OCI-LY1 (cell line): Measurements from ENCODE around the gene ITGAV.

Source experiments
- H2AFZ ChIP-seq: fragments of 200-600 bp; sonication (generic), shearing (Covaris generic); 2 replicates; pipeline ENCODE4 v1.6.0; 2014; ENCODE audit warnings: antibody characterized with exemption, mild to moderate bottlenecking, low read length
- H3F3A ChIP-seq: fragments of 200-600 bp; sonication (generic), shearing (Covaris generic); 2 replicates; pipeline ENCODE4 v1.6.0; 2014; ENCODE audit warnings: mild to moderate bottlenecking, antibody characterized with exemption, low read length, moderate library complexity; ENCODE audit not compliant: insufficient read depth
- H3K27ac ChIP-seq: fragments of 200-600 bp; sonication (generic); 2 replicates; pipeline ENCODE4 v1.5.1; 2014; ENCODE audit warnings: low read length, mixed run types, mild to moderate bottlenecking, low read depth; ENCODE audit not compliant: poor library complexity, severe bottlenecking
- H3K27me3 ChIP-seq: fragments of 200-600 bp; sonication (generic); 2 replicates; pipeline ENCODE4 v1.6.0; 2014; ENCODE audit warnings: antibody characterized with exemption, mild to moderate bottlenecking, low read length, moderate library complexity; ENCODE audit not compliant: insufficient read depth
- H3K36me3 ChIP-seq: fragments of 200-600 bp; sonication (generic); 2 replicates; pipeline ENCODE4 v1.6.1; 2014; ENCODE audit warnings: mild to moderate bottlenecking, antibody characterized with exemption, low read length, moderate library complexity, mixed read lengths; ENCODE audit not compliant: insufficient read depth
- H3K4me1 ChIP-seq: fragments of 200-600 bp; sonication (generic); 2 replicates; pipeline ENCODE4 v1.5.1; 2014; ENCODE audit warnings: mild to moderate bottlenecking, low read length, moderate library complexity; ENCODE audit not compliant: insufficient read depth, severe bottlenecking
- H3K4me2 ChIP-seq: fragments of 200-600 bp; sonication (generic), shearing (Covaris generic); 2 replicates; pipeline ENCODE4 v1.6.1; 2014; ENCODE audit warnings: low read length
- H3K4me3 ChIP-seq: fragments of 200-600 bp; sonication (generic); 2 replicates; pipeline ENCODE4 v1.5.1; 2014; ENCODE audit warnings: low read length, low read depth, mild to moderate bottlenecking, mixed read lengths; ENCODE audit not compliant: poor library complexity, severe bottlenecking
- H3K79me2 ChIP-seq: fragments of 200-600 bp; shearing (Covaris generic); 2 replicates; pipeline ENCODE4 v1.6.1; 2016; ENCODE audit warnings: mixed run types, low read length, mixed read lengths; ENCODE audit not compliant: insufficient read depth
- H3K9ac ChIP-seq: fragments of 200-600 bp; sonication (generic), shearing (Covaris generic); 2 replicates; pipeline ENCODE4 v1.6.1; 2014; ENCODE audit warnings: mild to moderate bottlenecking, low read length, mixed read lengths
- H3K9me2 ChIP-seq: fragments of 200-600 bp; sonication (generic), shearing (Covaris generic); 2 replicates; pipeline ENCODE4 v1.6.1; 2014; ENCODE audit warnings: low read depth, mild to moderate bottlenecking, low read length, mixed read lengths
- H3K9me3 ChIP-seq: fragments of 200-600 bp; shearing (Covaris generic); 2 replicates; pipeline ENCODE4 v1.6.1; 2014; ENCODE audit warnings: low read length, mixed read lengths
- H4K20me1 ChIP-seq: fragments of 200-600 bp; sonication (generic), shearing (Covaris generic); 2 replicates; pipeline ENCODE4 v1.6.0; 2016; ENCODE audit warnings: mild to moderate bottlenecking, low read length; ENCODE audit not compliant: insufficient read depth
- EZH2 ChIP-seq: fragments of 200-600 bp; sonication (generic), shearing (Covaris generic); IDR thresholded peaks from 2 replicates; pipeline ENCODE4 v1.8.0; 2017; ENCODE audit warnings: borderline replicate concordance, mixed run types, mild to moderate bottlenecking, antibody characterized with exemption, low read length, moderate library complexity, mixed read lengths
- TF ChIP-seq, protein P1 (sequence below): fragments of 200-600 bp; sonication (generic), shearing (Covaris generic); IDR thresholded peaks from 2 replicates; pipeline ENCODE4 v1.5.1; 2017; ENCODE audit warnings: mild to moderate bottlenecking, antibody characterized with exemption, low read length, moderate library complexity, mixed read lengths

The ITGAV gene

GRCh38 chr2:186590759-186591505 is 1.1 kb downstream of the ITGAV start:
- peak overlapping the region; percentile 74 for H3K4me2 ChIP-seq
- H3K79me2 ChIP-seq, result no peaks in the 10 kb centered on the region
- peaks cover 22% of the 10 kb centered on the region for H3K4me1 ChIP-seq
- H3F3A ChIP-seq, result no peaks in the 10 kb centered on the region
- peak overlapping the region; percentile 75 for H3K9ac ChIP-seq
- H4K20me1 ChIP-seq, result no peaks in the 10 kb centered on the region
- no peaks in the 10 kb centered on the region for H3K9me3 ChIP-seq
- peak overlapping the region; percentile 72 for H3K4me3 ChIP-seq
- TF ChIP-seq EZH2, result no peak
- TF ChIP-seq, protein P1, sequence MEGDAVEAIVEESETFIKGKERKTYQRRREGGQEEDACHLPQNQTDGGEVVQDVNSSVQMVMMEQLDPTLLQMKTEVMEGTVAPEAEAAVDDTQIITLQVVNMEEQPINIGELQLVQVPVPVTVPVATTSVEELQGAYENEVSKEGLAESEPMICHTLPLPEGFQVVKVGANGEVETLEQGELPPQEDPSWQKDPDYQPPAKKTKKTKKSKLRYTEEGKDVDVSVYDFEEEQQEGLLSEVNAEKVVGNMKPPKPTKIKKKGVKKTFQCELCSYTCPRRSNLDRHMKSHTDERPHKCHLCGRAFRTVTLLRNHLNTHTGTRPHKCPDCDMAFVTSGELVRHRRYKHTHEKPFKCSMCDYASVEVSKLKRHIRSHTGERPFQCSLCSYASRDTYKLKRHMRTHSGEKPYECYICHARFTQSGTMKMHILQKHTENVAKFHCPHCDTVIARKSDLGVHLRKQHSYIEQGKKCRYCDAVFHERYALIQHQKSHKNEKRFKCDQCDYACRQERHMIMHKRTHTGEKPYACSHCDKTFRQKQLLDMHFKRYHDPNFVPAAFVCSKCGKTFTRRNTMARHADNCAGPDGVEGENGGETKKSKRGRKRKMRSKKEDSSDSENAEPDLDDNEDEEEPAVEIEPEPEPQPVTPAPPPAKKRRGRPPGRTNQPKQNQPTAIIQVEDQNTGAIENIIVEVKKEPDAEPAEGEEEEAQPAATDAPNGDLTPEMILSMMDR, result no peak
- H3K36me3 ChIP-seq, result no peaks in the 10 kb centered on the region
- H2AFZ ChIP-seq, result peak overlapping the region; percentile 99; the same call in 1 of the 2 replicates
- H3K27me3 ChIP-seq, result no peaks in the 10 kb centered on the region
- H3K27ac ChIP-seq, result no peak overlapping the region
- no peaks in the 10 kb centered on the region for H3K9me2 ChIP-seq

DNA sequence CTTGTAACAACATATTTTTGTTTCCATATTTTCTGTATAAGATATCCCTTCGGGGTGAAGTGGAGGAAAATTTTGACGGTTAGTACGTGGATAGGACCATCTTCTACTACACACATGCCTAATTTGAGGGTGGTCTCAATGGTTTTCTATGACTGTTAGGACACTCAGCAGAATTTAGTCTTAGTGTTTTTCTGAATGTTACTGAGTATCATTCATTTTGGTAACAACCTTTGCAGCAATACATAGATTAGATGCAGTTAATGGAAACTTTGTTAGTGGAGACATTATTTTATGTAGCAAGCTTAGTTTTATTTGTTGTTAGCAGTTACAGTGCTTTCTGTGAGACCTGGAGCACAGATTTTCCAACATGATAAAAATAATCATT is 1.6 kb downstream of the ITGAV start:
- no peaks in the 10 kb centered on the region for H3K27me3 ChIP-seq
- H3K4me3 ChIP-seq, result peak overlapping the region; percentile 72
- no peaks in the 10 kb centered on the region for H3F3A ChIP-seq
- no peaks in the 10 kb centered on the region for H3K9me3 ChIP-seq
- no peaks in the 10 kb centered on the region for H3K79me2 ChIP-seq
- no peak overlapping the region for H3K9ac ChIP-seq
- TF ChIP-seq, protein P1, result no peak
- no peak for TF ChIP-seq EZH2
- no peak overlapping the region for H2AFZ ChIP-seq
- no peaks in the 10 kb centered on the region for H3K36me3 ChIP-seq
- peak overlapping the region; percentile 74 for H3K4me2 ChIP-seq
- H3K9me2 ChIP-seq, result no peaks in the 10 kb centered on the region
- peaks cover 22% of the 10 kb centered on the region for H3K4me1 ChIP-seq
- no peaks in the 10 kb centered on the region for H4K20me1 ChIP-seq
- H3K27ac ChIP-seq, result no peak overlapping the region

DNA sequence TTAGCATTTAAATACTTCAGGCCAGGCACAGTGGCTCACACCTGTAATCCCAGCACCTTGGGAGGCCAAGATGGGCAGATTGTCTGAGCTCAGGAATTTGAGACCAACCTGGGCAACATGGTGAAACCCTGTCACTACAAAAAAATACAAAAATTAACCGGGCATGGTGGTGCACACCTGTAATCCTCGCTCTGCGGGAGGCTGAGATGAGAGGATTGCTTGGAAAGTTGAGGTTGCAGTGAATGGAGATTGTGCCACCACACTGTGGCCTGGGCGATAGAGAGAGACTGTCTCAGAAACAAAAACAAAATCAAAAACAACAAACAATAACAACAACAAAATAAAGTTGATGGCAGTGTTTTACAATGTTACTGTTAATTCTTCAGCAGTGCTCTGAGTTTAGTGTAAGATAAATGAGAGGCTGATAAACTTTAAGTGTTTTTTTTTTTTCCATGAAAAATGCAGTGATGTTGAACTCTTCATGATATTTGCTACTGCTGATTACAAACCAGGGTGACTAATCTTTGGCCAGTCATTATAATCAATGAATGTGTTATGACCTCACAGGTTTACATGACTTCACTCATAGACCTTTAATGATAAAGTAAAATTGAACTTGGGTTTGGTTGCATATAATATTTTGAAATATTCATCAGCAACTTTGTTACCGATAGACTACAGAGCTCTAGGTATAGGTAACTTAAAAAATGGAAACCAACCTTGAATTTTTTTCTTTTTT is 2.5 kb downstream of the ITGAV start:
- Histone ChIP-seq H3K9me3 (no peaks in the 10 kb centered on the region), H3K27me3 (no peaks in the 10 kb centered on the region), H3K4me3 (no peak overlapping the region), H3K36me3 (no peaks in the 10 kb centered on the region), H3K9me2 (no peaks in the 10 kb centered on the region), H2AFZ (no peak overlapping the region), H3K9ac (no peak overlapping the region), H4K20me1 (no peaks in the 10 kb centered on the region), H3K27ac (no peak overlapping the region), H3K4me1 (peaks cover 22% of the 10 kb centered on the region), H3K79me2 (no peaks in the 10 kb centered on the region), H3F3A (no peaks in the 10 kb centered on the region), H3K4me2 (no peak overlapping the region)
- TF ChIP-seq EZH2, result no peak
- TF ChIP-seq, protein P1, result no peak
